HepG2 (cell line): ENCODE results near the gene NT5DC1. TPM values are rescaled to one million over a fixed set of nuclear protein-coding genes. Genes with fewer than 3 reads are reported as not detected.
A peak's percentile ranks its signal among the peaks of the same experiment; 100 is the strongest.
"Not testable (repeated sequence)": the region's sequence is repeated elsewhere in the genome, so short reads cannot be mapped to it uniquely, and the experiment has no call there.

Experiments
- ATAC-seq: fragments of 200-7000 bp; cut with Tn5 transposase; 3 replicates; pipeline ENCODE4 v1.9.1; 2020; ENCODE audit warnings: mild to moderate bottlenecking, moderate library complexity
- BruUV-seq: library from RNA; stranded (reverse); fragments of 400-500 nt; replicated peaks from 2 replicates; lab custom pipeline; 2021; lab: Mats Ljungman, UMichigan
- CTCF ChIA-PET: fragments of 300-600 bp; formaldehyde crosslinking; extraction: SDS; loops from one replicate; lab custom pipeline; 2021; ENCODE audit warnings: low total read pairs, inconsistent platforms, low intra/inter-chr PET ratio; lab: Yijun Ruan, JAX
- POLR2A ChIA-PET: fragments of 350-600 bp; sonication (Branson Sonifier 250); formaldehyde crosslinking; loops from one replicate; lab custom pipeline; 2020; ENCODE audit warnings: antibody characterized with exemption, inconsistent platforms; lab: Yijun Ruan, JAX
- DNase-seq: peaks from one replicate; pipeline ENCODE4 v3.0.0-alpha.2; 2015; ENCODE audit warnings: low spot score
- FAIRE-seq: peaks from 3 replicates; lab custom pipeline; 2011; peaks lifted over from hg19 to GRCh38; lab: Jason Lieb, UNC
- H2AFZ ChIP-seq: one replicate; pipeline ENCODE4 v1.6.1; 2011; ENCODE audit warnings: low read length, inconsistent platforms
- H3K27ac ChIP-seq: fragments of 300-600 bp; 3 replicates; pipeline ENCODE4 v1.8.0; 2011; ENCODE audit warnings: mixed run types, mild to moderate bottlenecking, mixed read lengths, low read length, inconsistent platforms; ENCODE audit not compliant: insufficient read depth; ENCODE audit errors: extremely low read length
- H3K27me3 ChIP-seq, 2 experiments: fragments of 200-600 bp in 1 of 2; 2 replicates in 1 of 2; 3 replicates in 1 of 2; pipeline versions ENCODE4 v1.6.0 to v1.8.0; 2011; ENCODE audit warnings: low read length in 2 of 2, mild to moderate bottlenecking in 2 of 2, moderate library complexity in 2 of 2, inconsistent platforms in 1 of 2; ENCODE audit not compliant: insufficient read depth in 2 of 2, control insufficient read depth in 1 of 2
- H3K36me3 ChIP-seq, 2 experiments: fragments of 200-600 bp in 1 of 2; replicated peaks in 1 of 2; 2 replicates in 1 of 2; 3 replicates in 1 of 2; pipeline versions ENCODE4 v1.5.1 to v1.8.0; 2011; ENCODE audit warnings: low read length in 2 of 2, inconsistent platforms in 1 of 2; ENCODE audit not compliant: insufficient read depth in 2 of 2, control insufficient read depth in 1 of 2
- H3K4me1 ChIP-seq: 2 replicates; pipeline ENCODE4 v1.5.1; 2012; ENCODE audit warnings: low read length, inconsistent platforms; ENCODE audit not compliant: insufficient read depth
- H3K4me2 ChIP-seq: 2 replicates; pipeline ENCODE4 v1.6.0; 2011; ENCODE audit warnings: low read depth, low read length, inconsistent platforms
- H3K4me3 ChIP-seq, 3 experiments: fragments of 200-600 bp in 1 of 3; sonication (generic), shearing (Covaris generic) in 1 of 3; replicated peaks in 1 of 3; 2 replicates each; pipeline ENCODE4 v1.5.1; 2011 to 2016; ENCODE audit warnings: low read length in 3 of 3, inconsistent platforms in 2 of 3, low read depth in 2 of 3, mild to moderate bottlenecking in 2 of 3, control low read depth in 1 of 3, mixed read lengths in 1 of 3; ENCODE audit not compliant: insufficient read depth in 1 of 3
- H3K79me2 ChIP-seq: one replicate; pipeline ENCODE4 v1.6.1; 2011; ENCODE audit warnings: low read length, inconsistent platforms; ENCODE audit not compliant: insufficient read depth
- H3K9ac ChIP-seq: 2 replicates; pipeline ENCODE4 v1.6.0; 2011; ENCODE audit warnings: mild to moderate bottlenecking, low read depth, low read length, inconsistent platforms; ENCODE audit not compliant: insufficient read depth
- H3K9me3 ChIP-seq: 2 replicates; pipeline ENCODE4 v1.5.1; 2012; ENCODE audit warnings: mild to moderate bottlenecking, low read length
- H4K20me1 ChIP-seq: 2 replicates; pipeline ENCODE4 v1.6.0; 2011; ENCODE audit warnings: inconsistent platforms, mild to moderate bottlenecking, low read length, moderate library complexity; ENCODE audit not compliant: insufficient read depth
- ATF6 ChIP-seq: sonication (generic); formaldehyde crosslinking; conservative IDR thresholded peaks from 2 replicates; pipeline ENCODE4 v1.4.0; 2020; ENCODE audit warnings: missing genetic modification reagents
- CSRNP2 ChIP-seq: sonication (generic); formaldehyde crosslinking; conservative IDR thresholded peaks from 2 replicates; pipeline ENCODE4 v1.8.0; 2022; ENCODE audit warnings: low read depth, missing genetic modification reagents
- DZIP1 ChIP-seq: sonication (generic); formaldehyde crosslinking; IDR thresholded peaks from 2 replicates; pipeline ENCODE4 v1.5.0; 2020; ENCODE audit warnings: mild to moderate bottlenecking, missing genetic modification reagents
- FOXP1 ChIP-seq, 2 experiments: fragments of 450-650 bp in 1 of 2; IDR thresholded peaks; 2 replicates each; pipeline ENCODE4 v1.6.1; 2017 to 2018; ENCODE audit warnings: antibody characterized with exemption in 1 of 2
- ZNF317 ChIP-seq: sonication (generic); formaldehyde crosslinking; IDR thresholded peaks from 2 replicates; pipeline ENCODE4 v1.5.0; 2020; ENCODE audit warnings: mild to moderate bottlenecking, missing genetic modification reagents
- ZNF790 ChIP-seq: sonication (generic); formaldehyde crosslinking; IDR thresholded peaks from 2 replicates; pipeline ENCODE4 v1.8.0; 2022; ENCODE audit warnings: missing genetic modification reagents, mild to moderate bottlenecking, borderline replicate concordance
- WGBS: methylation state at CpG from one replicate; pipeline ENCODE4 v1.1.6; 2017; ENCODE audit warnings: low lambda C conversion rate; 5-methylcytosine and 5-hydroxymethylcytosine counted together
- in situ Hi-C: cut with HindIII; loops from 2 replicates; pipeline ENCODE4 v1.10.0; 2017; ENCODE audit warnings: low pct_unique_long_range_greater_than_20kb; ENCODE audit not compliant: extremely low pct_ligation_motif_present
- intact Hi-C: fragments of 100-400 bp; cut with micrococcal nuclease; formaldehyde crosslinking; loops from one replicate; pipeline ENCODE4 v1.10.0; 2022; ENCODE audit not compliant: unreplicated experiment
- polyA plus RNA-seq, 8 experiments: library from polyadenylated mRNA; depleted of rRNA in 3 of 8; stranded (reverse) in 7 of 8; unstranded in 1 of 8; fragments of >200 nt; fragmentation: Illumina TruSeq in 4 of 8; extraction: Trizol in 4 of 8; gene quantifications; 2 replicates each; pipeline versions ENCODE4 v1.2.1 to v1.2.3, GENCODE V29; 2011 to 2016; ENCODE audit warnings: low read depth in 4 of 8, missing spikeins in 1 of 8, mixed read lengths in 1 of 8; ENCODE audit not compliant: insufficient read depth in 1 of 8
- total RNA-seq, 5 experiments: library from RNA; depleted of rRNA; stranded (reverse); fragments of >200 nt; fragmentation: Illumina TruSeq; extraction: Trizol; gene quantifications; 2 replicates each; pipeline ENCODE4 v1.2.3, GENCODE V29; 2016; ENCODE audit warnings: low read depth in 1 of 5

The NT5DC1 gene
- total and polyA plus RNA-seq, 2 of the 13 experiments (the other 11 are each of a cell fraction or from before 2014, with no cell fraction given) = 27.0 to 56.1 TPM

- Histone ChIP-seq H3K36me3 (no peaks in the 10 kb centered on the region), H3K4me2 (no peak overlapping the region), H3K27me3 (no peaks in the 10 kb centered on the region; a peak in 1 of 5 replicates), H4K20me1 (peaks cover 7% of the 10 kb centered on the region), H3K4me1 (peaks cover 17% of the 10 kb centered on the region), H2AFZ (no peak overlapping the region), H3K9me3 (no peaks in the 10 kb centered on the region), H3K9ac (no peak overlapping the region), H3K27ac (no peak overlapping the region), H3K4me3 (no peak overlapping the region), H3K79me2 (peaks cover 15% of the 10 kb centered on the region)
- FAIRE-seq (no peak), DNase-seq (no peak), ATAC-seq (no peak)
- ChIA-PET POLR2A (no interaction called here), CTCF (no interaction called here)
- BruUV-seq = no TSS peak
- in situ Hi-C loops = loop anchor here (10.0 to 25.0 kb wide), 2 partner anchors 252 to 379 kb away; partner anchors contain the start of gene ZUP1
- WGBS = 88% methylated on average over 1 of the region's 1 CpG
- intact Hi-C loops = no loop called here
- TF ChIP-seq ZNF790 (no peak), CSRNP2 (CRISPR knock-in tag) (no peak), ZNF317 (CRISPR knock-in tag) (no peak), ATF6 (CRISPR knock-in tag) (no peak), DZIP1 (CRISPR knock-in tag) (no peak), FOXP1 (IDR thresholded peaks at IDR 0.05) (peak; percentile 85), FOXP1 (CRISPR knock-in tag; IDR thresholded peaks at IDR 0.05) (no peak)
These were observed 182.5 kb downstream of the NT5DC1 start for GRCh38 chr6:116283191-116283590.

GRCh38 chr6:116284984-116285383 is 184.3 kb downstream of the NT5DC1 start:
- H3K27me3 ChIP-seq, FAIRE-seq, H3K9ac ChIP-seq, H4K20me1 ChIP-seq, BruUV-seq, H3K79me2 ChIP-seq, H2AFZ ChIP-seq, H3K4me2 ChIP-seq, H3K4me3 ChIP-seq, CTCF ChIA-PET, H3K9me3 ChIP-seq, DNase-seq, ATAC-seq, POLR2A ChIA-PET, H3K27ac ChIP-seq, H3K36me3 ChIP-seq: not testable (repeated sequence)
- in situ Hi-C loops (loop anchor here (10.0 to 25.0 kb wide), 2 partner anchors 250 to 377 kb away; partner anchors contain the start of gene ZUP1), intact Hi-C loops (loop anchor here (5.0 kb wide), 1 partner anchor 362 kb away; no protein-coding TSS in a partner anchor)
- peaks cover 11% of the 10 kb centered on the region for H3K4me1 ChIP-seq
- 76% methylated on average over 4 of the region's 4 CpGs for WGBS
